ENCODE measurements around the gene GAPDH. TPM values are rescaled to one million over a fixed set of nuclear protein-coding genes. Genes with fewer than 3 reads are reported as not detected.
"Not testable (repeated sequence)": the region's sequence is repeated elsewhere in the genome, so short reads cannot be mapped to it uniquely, and the experiment has no call there.

Gene GAPDH
- total RNA-seq, 1 donor from 2014 or later: 5,167 TPM

DNA sequence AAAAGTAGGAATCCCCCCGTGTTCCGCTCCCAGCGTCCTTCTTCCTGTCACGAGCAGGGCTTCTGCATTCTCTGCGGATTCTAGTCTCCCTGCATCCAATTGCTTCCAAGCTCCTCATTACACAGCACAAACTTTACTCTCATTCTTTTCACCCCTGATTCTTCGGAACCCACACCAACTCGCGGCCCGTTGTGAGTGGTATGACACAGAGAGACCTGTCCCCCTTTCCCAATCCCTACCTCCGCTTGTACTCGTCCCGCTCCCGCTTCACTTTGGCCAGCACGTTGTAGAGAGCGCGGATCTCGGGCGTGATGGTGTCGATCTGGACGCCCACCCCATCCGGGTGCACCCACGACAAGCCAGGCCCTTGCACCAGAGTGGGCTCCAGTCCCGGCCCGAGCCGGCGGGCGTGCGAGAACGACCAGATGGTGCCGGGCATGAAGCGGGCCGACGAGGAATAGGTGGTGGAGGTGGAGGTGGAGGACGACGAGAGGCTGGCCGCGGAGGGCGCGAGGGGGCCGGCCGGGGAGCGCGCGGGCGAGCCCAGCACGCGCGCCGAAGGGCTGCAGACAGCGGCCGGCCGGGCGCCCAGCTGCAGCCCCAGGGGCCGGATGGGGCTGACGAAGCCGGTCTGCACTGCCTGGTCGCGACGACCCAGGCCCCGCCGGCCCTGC, 20.8 kb downstream of the GAPDH start:
- Histone ChIP-seq H3K4me3 (ENCODE audit: insufficient read depth, low read depth, low read length) (peak overlapping the region; percentile 85), H2AFZ (ENCODE audit: low read depth, low read length) (peak overlapping the region; percentile 62), H3K36me3 (ENCODE audit: insufficient read depth, low read length) (peaks cover 23% of the 10 kb centered on the region), H3K27me3 (ENCODE audit: insufficient read depth, low read length) (no peaks in the 10 kb centered on the region), H3K4me2 (ENCODE audit: low read length) (peak overlapping the region; percentile 98), H3K9ac (ENCODE audit: low read length) (peak overlapping the region; percentile 84), H3K27ac (ENCODE audit: low read depth, low read length) (peak overlapping the region; percentile 49), H3K79me2 (ENCODE audit: insufficient read depth, low read length) (peaks cover 59% of the 10 kb centered on the region), H3K9me3 (ENCODE audit: insufficient read depth, low read depth, low read length) (no peaks in the 10 kb centered on the region), H4K20me1 (ENCODE audit: insufficient read depth, low read length) (peaks cover 53% of the 10 kb centered on the region), H3K4me1 (ENCODE audit: insufficient read depth, low read length) (peaks cover 47% of the 10 kb centered on the region)
- FAIRE-seq (no peak), DNase-seq (ENCODE audit: low read depth) (no peak)
- Mint-ChIP-seq H3K27me3 (ENCODE audit: low read depth, unreplicated experiment) (no peaks in the 10 kb centered on the region), H3K9me3 (ENCODE audit: unreplicated experiment) (no peaks in the 10 kb centered on the region), H3K27ac (ENCODE audit: unreplicated experiment) (peak overlapping the region; percentile 67), H3K4me3 (ENCODE audit: unreplicated experiment) (peak overlapping the region; percentile 91), H3K4me1 (ENCODE audit: low read depth, unreplicated experiment) (peaks cover 34% of the 10 kb centered on the region), H3K36me3 (ENCODE audit: low read depth, unreplicated experiment) (peaks cover 6% of the 10 kb centered on the region)
- TF ChIP-seq EZH2 (IDR thresholded peaks at IDR 0.05; ENCODE audit: insufficient read depth, low read length): no peak
- TF ChIP-seq, protein P1, sequence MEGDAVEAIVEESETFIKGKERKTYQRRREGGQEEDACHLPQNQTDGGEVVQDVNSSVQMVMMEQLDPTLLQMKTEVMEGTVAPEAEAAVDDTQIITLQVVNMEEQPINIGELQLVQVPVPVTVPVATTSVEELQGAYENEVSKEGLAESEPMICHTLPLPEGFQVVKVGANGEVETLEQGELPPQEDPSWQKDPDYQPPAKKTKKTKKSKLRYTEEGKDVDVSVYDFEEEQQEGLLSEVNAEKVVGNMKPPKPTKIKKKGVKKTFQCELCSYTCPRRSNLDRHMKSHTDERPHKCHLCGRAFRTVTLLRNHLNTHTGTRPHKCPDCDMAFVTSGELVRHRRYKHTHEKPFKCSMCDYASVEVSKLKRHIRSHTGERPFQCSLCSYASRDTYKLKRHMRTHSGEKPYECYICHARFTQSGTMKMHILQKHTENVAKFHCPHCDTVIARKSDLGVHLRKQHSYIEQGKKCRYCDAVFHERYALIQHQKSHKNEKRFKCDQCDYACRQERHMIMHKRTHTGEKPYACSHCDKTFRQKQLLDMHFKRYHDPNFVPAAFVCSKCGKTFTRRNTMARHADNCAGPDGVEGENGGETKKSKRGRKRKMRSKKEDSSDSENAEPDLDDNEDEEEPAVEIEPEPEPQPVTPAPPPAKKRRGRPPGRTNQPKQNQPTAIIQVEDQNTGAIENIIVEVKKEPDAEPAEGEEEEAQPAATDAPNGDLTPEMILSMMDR (IDR thresholded peaks at IDR 0.05; ENCODE audit: insufficient read depth, low read depth, low read length): no peak

GRCh38 chr12:6556496-6556817, 22.1 kb downstream of the GAPDH start:
- H2AFZ ChIP-seq (ENCODE audit: low read depth, low read length); H3K9me3 ChIP-seq (ENCODE audit: insufficient read depth, low read depth, low read length); H3K9me3 Mint-ChIP-seq (ENCODE audit: unreplicated experiment); DNase-seq (ENCODE audit: low read depth); FAIRE-seq; H3K27ac ChIP-seq (ENCODE audit: low read depth, low read length); H3K27me3 ChIP-seq (ENCODE audit: insufficient read depth, low read length); H3K27me3 Mint-ChIP-seq (ENCODE audit: low read depth, unreplicated experiment); H3K4me3 ChIP-seq (ENCODE audit: insufficient read depth, low read depth, low read length); H3K9ac ChIP-seq (ENCODE audit: low read length): not testable (repeated sequence)
- H3K4me3 Mint-ChIP-seq (ENCODE audit: unreplicated experiment): peak overlapping the region; percentile 83
- H3K27ac Mint-ChIP-seq (ENCODE audit: unreplicated experiment): peak overlapping the region; percentile 47
- Histone ChIP-seq H3K79me2 (ENCODE audit: insufficient read depth, low read length) (peaks cover 52% of the 10 kb centered on the region), H3K4me1 (ENCODE audit: insufficient read depth, low read length) (peaks cover 37% of the 10 kb centered on the region), H4K20me1 (ENCODE audit: insufficient read depth, low read length) (peaks cover 63% of the 10 kb centered on the region), H3K4me2 (ENCODE audit: low read length) (peak overlapping the region; percentile 98), H3K36me3 (ENCODE audit: insufficient read depth, low read length) (peaks cover 35% of the 10 kb centered on the region)
- H3K36me3 Mint-ChIP-seq (ENCODE audit: low read depth, unreplicated experiment): peaks cover 13% of the 10 kb centered on the region
- peaks cover 31% of the 10 kb centered on the region for H3K4me1 Mint-ChIP-seq (ENCODE audit: low read depth, unreplicated experiment)

GRCh38 chr12:6556857-6557256, 22.5 kb downstream of the GAPDH start:
- FAIRE-seq: no peak

More at GRCh38 chr12:6556857-6557256, 22.5 kb downstream of the GAPDH start:
- H3K4me3 ChIP-seq (ENCODE audit: insufficient read depth, low read depth, low read length): no peak overlapping the region
- no peaks in the 10 kb centered on the region for H3K9me3 ChIP-seq (ENCODE audit: insufficient read depth, low read depth, low read length)
- no peak overlapping the region for H3K4me2 ChIP-seq (ENCODE audit: low read length)
- H3K9ac ChIP-seq (ENCODE audit: low read length): no peak overlapping the region
- H3K79me2 ChIP-seq (ENCODE audit: insufficient read depth, low read length): peaks cover 49% of the 10 kb centered on the region
- no peak for DNase-seq (ENCODE audit: low read depth)
- Mint-ChIP-seq H3K27ac (ENCODE audit: unreplicated experiment) (no peak overlapping the region), H3K36me3 (ENCODE audit: low read depth, unreplicated experiment) (peaks cover 13% of the 10 kb centered on the region), H3K4me3 (ENCODE audit: unreplicated experiment) (peak overlapping the region; percentile 83), H3K27me3 (ENCODE audit: low read depth, unreplicated experiment) (no peaks in the 10 kb centered on the region), H3K9me3 (ENCODE audit: unreplicated experiment) (no peaks in the 10 kb centered on the region), H3K4me1 (ENCODE audit: low read depth, unreplicated experiment) (peaks cover 27% of the 10 kb centered on the region)
- peaks cover 66% of the 10 kb centered on the region for H4K20me1 ChIP-seq (ENCODE audit: insufficient read depth, low read length)
- no peak overlapping the region for H2AFZ ChIP-seq (ENCODE audit: low read depth, low read length)
- H3K27me3 ChIP-seq (ENCODE audit: insufficient read depth, low read length): no peaks in the 10 kb centered on the region
- TF ChIP-seq, protein P1 (IDR thresholded peaks at IDR 0.05; ENCODE audit: insufficient read depth, low read depth, low read length): no peak
- TF ChIP-seq EZH2 (IDR thresholded peaks at IDR 0.05; ENCODE audit: insufficient read depth, low read length): no peak
- H3K27ac ChIP-seq (ENCODE audit: low read depth, low read length): no peak overlapping the region
- H3K4me1 ChIP-seq (ENCODE audit: insufficient read depth, low read length): peaks cover 33% of the 10 kb centered on the region
- peaks cover 39% of the 10 kb centered on the region for H3K36me3 ChIP-seq (ENCODE audit: insufficient read depth, low read length)

All from astrocyte (in vitro differentiated cells and primary cell).